Measurements from ENCODE around the gene NCF4. TPM values are rescaled to one million over a fixed set of nuclear protein-coding genes. Genes with fewer than 3 reads are reported as not detected.

Gene NCF4
- total RNA-seq, 1 donor from 2014 or later: not detected

DNA sequence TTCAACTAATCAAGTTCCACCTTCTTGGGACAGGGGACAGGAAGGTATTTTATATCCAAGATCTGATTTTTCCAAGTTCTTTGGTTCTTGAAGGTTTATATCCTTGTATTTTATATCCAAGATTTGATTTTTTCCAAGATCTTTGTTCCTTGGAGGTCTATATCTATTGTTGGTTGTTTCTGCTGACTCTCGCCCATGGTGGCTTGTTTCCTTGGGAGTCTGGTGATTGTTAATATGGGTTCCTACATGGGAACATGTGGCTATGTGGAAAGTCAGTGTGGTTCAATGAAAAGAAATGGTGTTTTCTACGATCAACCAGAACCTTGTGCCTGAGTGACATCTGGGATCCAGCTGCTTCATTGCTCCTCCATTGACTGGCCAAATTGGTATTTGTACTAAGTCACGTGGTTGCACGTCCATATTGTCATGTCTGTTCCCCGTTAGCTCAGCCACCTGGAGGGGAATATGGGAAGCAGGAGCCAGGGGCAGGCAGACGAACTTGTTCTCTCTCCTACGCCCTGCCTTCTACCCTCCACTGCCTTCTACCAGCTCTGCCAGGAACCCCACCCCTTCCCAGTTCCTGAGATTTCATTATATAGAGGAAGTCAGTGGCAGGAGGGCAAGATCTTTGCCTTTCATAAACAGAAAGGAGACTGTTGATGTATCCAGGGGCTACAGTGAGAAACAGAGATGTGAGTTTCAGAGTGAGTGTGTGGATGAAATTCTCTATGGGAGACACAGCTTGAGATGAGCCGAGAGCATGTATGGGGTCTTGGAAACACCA is 41.5 kb downstream of the NCF4 start:
- DNase-seq (ENCODE audit: low read depth): no peak
- Histone ChIP-seq H3K27me3 (ENCODE audit: control insufficient read depth, insufficient read depth, low read length) (peaks cover 7% of the 10 kb centered on the region), H3K4me3 (ENCODE audit: low read depth, low read length) (no peak overlapping the region), H3K36me3 (ENCODE audit: control insufficient read depth, insufficient read depth, low read length) (no peaks in the 10 kb centered on the region)
- no peak for FAIRE-seq
- TF ChIP-seq CTCF (IDR thresholded peaks at IDR 0.05; ENCODE audit: insufficient read depth, low read length, severe bottlenecking): no peak

GRCh38 chr22:36904260-36904880 is 43.6 kb downstream of the NCF4 start:
- peaks cover 4% of the 10 kb centered on the region for H3K27me3 ChIP-seq (ENCODE audit: control insufficient read depth, insufficient read depth, low read length)
- H3K4me3 ChIP-seq (ENCODE audit: low read depth, low read length): no peak overlapping the region
- DNase-seq (ENCODE audit: low read depth): no peak
- no peak for TF ChIP-seq CTCF (IDR thresholded peaks at IDR 0.05; ENCODE audit: insufficient read depth, low read length, severe bottlenecking)
- no peak for FAIRE-seq
- no peaks in the 10 kb centered on the region for H3K36me3 ChIP-seq (ENCODE audit: control insufficient read depth, insufficient read depth, low read length)

DNA sequence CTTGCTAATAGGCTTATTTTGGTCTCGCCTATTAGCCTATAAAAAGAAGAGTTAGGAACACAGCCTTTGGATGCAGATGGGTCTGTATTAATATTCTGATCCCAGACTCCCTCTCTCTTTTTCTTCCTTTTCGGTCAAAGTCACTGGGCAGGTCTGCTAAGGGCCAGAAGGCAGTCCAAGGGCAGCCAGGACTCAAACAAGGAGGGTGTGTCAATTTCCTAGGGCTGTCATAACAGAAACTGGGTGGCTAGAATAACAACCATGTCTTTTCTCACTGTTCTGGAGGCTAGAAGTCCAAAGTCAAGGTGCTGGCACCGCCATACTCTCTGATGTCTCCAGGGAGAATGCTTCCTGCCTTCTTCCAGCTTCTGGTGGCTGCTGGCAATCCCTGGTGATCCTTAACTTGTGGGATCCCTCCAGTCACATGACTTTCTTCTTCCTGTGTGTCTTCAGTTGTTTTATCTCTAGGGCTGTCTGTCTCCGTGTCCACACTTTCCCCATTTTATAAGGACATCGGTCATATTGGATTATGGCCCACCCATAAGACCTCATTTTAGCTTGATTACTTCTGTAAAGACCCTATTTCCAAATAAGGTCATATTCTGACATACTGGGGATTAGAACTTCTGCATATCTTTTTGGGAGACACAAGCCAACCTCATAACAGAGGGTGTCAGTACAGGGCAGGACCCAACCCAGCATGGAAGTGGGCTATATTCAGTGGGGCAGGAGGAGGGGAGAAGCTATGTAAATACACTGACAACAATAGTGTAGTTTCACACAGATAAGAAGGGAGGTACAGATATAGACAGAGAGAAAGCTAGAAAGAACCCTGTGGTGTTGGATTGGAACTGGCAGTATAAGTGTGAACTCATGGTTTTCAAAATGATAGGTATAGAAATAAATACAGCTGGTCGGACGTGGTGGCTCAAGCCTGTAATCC is 46.7 kb downstream of the NCF4 start:
- no peak for TF ChIP-seq CTCF (IDR thresholded peaks at IDR 0.05; ENCODE audit: insufficient read depth, low read length, severe bottlenecking)
- no peak overlapping the region for H3K4me3 ChIP-seq (ENCODE audit: low read depth, low read length)
- FAIRE-seq (no peak), DNase-seq (ENCODE audit: low read depth) (no peak)
- H3K36me3 ChIP-seq (ENCODE audit: control insufficient read depth, insufficient read depth, low read length): no peaks in the 10 kb centered on the region
- peaks cover 2% of the 10 kb centered on the region for H3K27me3 ChIP-seq (ENCODE audit: control insufficient read depth, insufficient read depth, low read length)

- no peak for DNase-seq (ENCODE audit: low read depth)
- H3K27me3 ChIP-seq (ENCODE audit: control insufficient read depth, insufficient read depth, low read length): no peaks in the 10 kb centered on the region
- no peak for FAIRE-seq
- no peak for TF ChIP-seq CTCF (IDR thresholded peaks at IDR 0.05; ENCODE audit: insufficient read depth, low read length, severe bottlenecking)
- no peak overlapping the region for H3K4me3 ChIP-seq (ENCODE audit: low read depth, low read length)
- no peaks in the 10 kb centered on the region for H3K36me3 ChIP-seq (ENCODE audit: control insufficient read depth, insufficient read depth, low read length)
Measured at GRCh38 chr22:36910461-36910860, 49.7 kb downstream of the NCF4 start.

GRCh38 chr22:36911887-36912661 is 51.3 kb downstream of the NCF4 start:
- DNase-seq (ENCODE audit: low read depth) (no peak), FAIRE-seq (no peak)
- no peak for TF ChIP-seq CTCF (IDR thresholded peaks at IDR 0.05; ENCODE audit: insufficient read depth, low read length, severe bottlenecking)
- Histone ChIP-seq H3K36me3 (ENCODE audit: control insufficient read depth, insufficient read depth, low read length) (no peaks in the 10 kb centered on the region), H3K27me3 (ENCODE audit: control insufficient read depth, insufficient read depth, low read length) (no peaks in the 10 kb centered on the region), H3K4me3 (ENCODE audit: low read depth, low read length) (no peak overlapping the region)
